Muscle layer of colon (tissue), 2 donors: ENCODE measurements around the gene UBAC1.

Source experiments
- H3K27ac ChIP-seq: one replicate; pipeline ENCODE4 v1.7.0; 2013; ENCODE audit warnings: low read depth, mild to moderate bottlenecking, low read length, moderate library complexity
- H3K27me3 ChIP-seq, 2 donors: one replicate each; pipeline ENCODE4 v1.7.0; 2013; ENCODE audit warnings: low read length in 2 of 2, mild to moderate bottlenecking in 2 of 2; ENCODE audit not compliant: insufficient read depth in 2 of 2, control insufficient read depth in 1 of 2
- H3K36me3 ChIP-seq: one replicate; pipeline ENCODE4 v1.7.0; 2013; ENCODE audit warnings: mild to moderate bottlenecking, low read length; ENCODE audit not compliant: insufficient read depth
- H3K4me1 ChIP-seq: one replicate; pipeline ENCODE4 v1.7.0; 2013; ENCODE audit warnings: mild to moderate bottlenecking, low read length; ENCODE audit not compliant: insufficient read depth
- H3K4me3 ChIP-seq, 2 donors: one replicate each; pipeline ENCODE4 v1.7.0; 2013; ENCODE audit warnings: low read length in 2 of 2, low read depth in 1 of 2, mild to moderate bottlenecking in 1 of 2, moderate library complexity in 1 of 2
- H3K9ac ChIP-seq: one replicate; pipeline ENCODE4 v1.7.0; 2013; ENCODE audit warnings: low read length
- H3K9me3 ChIP-seq: one replicate; pipeline ENCODE4 v1.7.0; 2013; ENCODE audit warnings: mild to moderate bottlenecking, low read length
- donor health status: abdominal sarcoma.
- donor health status: Adenocarcinoma of cecum.

UBAC1 gene

GRCh38 chr9:135993409-135993742 is 32.2 kb upstream of the UBAC1 start:
- peaks cover 22% of the 10 kb centered on the region for H3K4me1 ChIP-seq
- no peaks in the 10 kb centered on the region for H3K36me3 ChIP-seq
- H3K9me3 ChIP-seq = no peaks in the 10 kb centered on the region
- H3K4me3 ChIP-seq = peak overlapping the region in 1 of 2 donors; percentile 35
- H3K9ac ChIP-seq = no peak overlapping the region
- peaks cover 0 to 20% of the 10 kb centered on the region in 2 donors for H3K27me3 ChIP-seq
- H3K27ac ChIP-seq = peak overlapping the region; percentile 92

GRCh38 chr9:135992486-135993408 is 31.6 kb upstream of the UBAC1 start:
- peak overlapping the region; percentile 92 for H3K27ac ChIP-seq
- peaks cover 0 to 26% of the 10 kb centered on the region in 2 donors for H3K27me3 ChIP-seq
- H3K9ac ChIP-seq = peak overlapping the region; percentile 44
- H3K36me3 ChIP-seq = no peaks in the 10 kb centered on the region
- H3K9me3 ChIP-seq = no peaks in the 10 kb centered on the region
- H3K4me1 ChIP-seq = peaks cover 22% of the 10 kb centered on the region
- peak overlapping the region; percentile 8 to 35 for H3K4me3 ChIP-seq

- H3K4me3 ChIP-seq = no peak overlapping the region
- H3K4me1 ChIP-seq = peaks cover 22% of the 10 kb centered on the region
- H3K27ac ChIP-seq = peak overlapping the region; percentile 34
- H3K9me3 ChIP-seq = no peaks in the 10 kb centered on the region
- no peaks in the 10 kb centered on the region for H3K36me3 ChIP-seq
- H3K27me3 ChIP-seq = peaks cover 0 to 28% of the 10 kb centered on the region in 2 donors
- H3K9ac ChIP-seq = no peak overlapping the region
Measured at GRCh38 chr9:135991771-135992170, 30.6 kb upstream of the UBAC1 start.

- Histone ChIP-seq H3K27me3 (peaks cover 0 to 28% of the 10 kb centered on the region in 2 donors), H3K27ac (no peak overlapping the region), H3K9me3 (no peaks in the 10 kb centered on the region), H3K4me1 (peaks cover 22% of the 10 kb centered on the region), H3K4me3 (no peak overlapping the region), H3K9ac (no peak overlapping the region), H3K36me3 (no peaks in the 10 kb centered on the region)
Measured at GRCh38 chr9:135990468-135991429, 29.6 kb upstream of the UBAC1 start.

- no peak overlapping the region for H3K27ac ChIP-seq
- no peaks in the 10 kb centered on the region for H3K36me3 ChIP-seq
- peak overlapping the region in 1 of 2 donors; percentile 20 for H3K4me3 ChIP-seq
- peaks cover 0 to 29% of the 10 kb centered on the region in 2 donors for H3K27me3 ChIP-seq
- H3K9ac ChIP-seq = no peak overlapping the region
- peaks cover 22% of the 10 kb centered on the region for H3K4me1 ChIP-seq
- no peaks in the 10 kb centered on the region for H3K9me3 ChIP-seq
Measured at GRCh38 chr9:135989722-135990467, 28.7 kb upstream of the UBAC1 start.

- H3K36me3 ChIP-seq = no peaks in the 10 kb centered on the region
- H3K27me3 ChIP-seq = peaks cover 0 to 36% of the 10 kb centered on the region in 2 donors
- no peak overlapping the region for H3K9ac ChIP-seq
- no peak overlapping the region for H3K27ac ChIP-seq
- peaks cover 22% of the 10 kb centered on the region for H3K4me1 ChIP-seq
- H3K9me3 ChIP-seq = no peaks in the 10 kb centered on the region
- no peak overlapping the region for H3K4me3 ChIP-seq
Measured at GRCh38 chr9:135989157-135989556, 28.0 kb upstream of the UBAC1 start.

GRCh38 chr9:135988493-135988892 is 27.3 kb upstream of the UBAC1 start:
- no peaks in the 10 kb centered on the region for H3K36me3 ChIP-seq
- no peak overlapping the region for H3K9ac ChIP-seq
- H3K27me3 ChIP-seq = peaks cover 0 to 40% of the 10 kb centered on the region in 2 donors
- H3K9me3 ChIP-seq = no peaks in the 10 kb centered on the region
- no peak overlapping the region for H3K27ac ChIP-seq
- H3K4me1 ChIP-seq = peaks cover 22% of the 10 kb centered on the region
- H3K4me3 ChIP-seq = no peak overlapping the region

GRCh38 chr9:135987838-135988404 is 26.7 kb upstream of the UBAC1 start:
- Histone ChIP-seq H3K27ac (no peak overlapping the region), H3K4me1 (peaks cover 17% of the 10 kb centered on the region), H3K9ac (no peak overlapping the region), H3K27me3 (peaks cover 0 to 42% of the 10 kb centered on the region in 2 donors), H3K9me3 (no peaks in the 10 kb centered on the region), H3K4me3 (no peak overlapping the region), H3K36me3 (no peaks in the 10 kb centered on the region)

GRCh38 chr9:135986605-135987004 is 25.4 kb upstream of the UBAC1 start:
- no peak overlapping the region for H3K27ac ChIP-seq
- H3K27me3 ChIP-seq = peaks cover 0 to 54% of the 10 kb centered on the region in 2 donors
- no peaks in the 10 kb centered on the region for H3K9me3 ChIP-seq
- no peak overlapping the region for H3K4me3 ChIP-seq
- H3K9ac ChIP-seq = no peak overlapping the region
- no peaks in the 10 kb centered on the region for H3K36me3 ChIP-seq
- H3K4me1 ChIP-seq = peaks cover 4% of the 10 kb centered on the region

GRCh38 chr9:135985889-135986288 is 24.7 kb upstream of the UBAC1 start:
- Histone ChIP-seq H3K27ac (no peak overlapping the region), H3K27me3 (peaks cover 0 to 54% of the 10 kb centered on the region in 2 donors), H3K9ac (no peak overlapping the region), H3K36me3 (no peaks in the 10 kb centered on the region), H3K4me3 (no peak overlapping the region), H3K9me3 (no peaks in the 10 kb centered on the region), H3K4me1 (peaks cover 4% of the 10 kb centered on the region)
